ENCODE data around the gene NRG4.
A peak's percentile ranks its signal among the peaks of the same experiment; 100 is the strongest.

Gene NRG4

GRCh38 chr15:76011627-76012551, at the start of gene NRG4:
Gene NRG4, minus strand, starts transcription at chr15:76012424. Its CDS starts 1,194 bp downstream, at chr15:76011230.
- Histone ChIP-seq H3K27me3 (ENCODE audit: insufficient read depth, low read depth) (no peaks in the 10 kb centered on the region), H2AFZ (ENCODE audit: low read depth) (no peak within 1 kb of the TSS), H3K9ac (no peak within 1 kb of the TSS), H3K4me2 (no peak within 1 kb of the TSS), H4K20me1 (ENCODE audit: insufficient read depth) (no peaks in the 10 kb centered on the region), H3K36me3 (ENCODE audit: insufficient read depth) (no peaks in the 10 kb centered on the region), H3K27ac (no peak within 1 kb of the TSS), H3K4me1 (ENCODE audit: low read depth, poor library complexity, severe bottlenecking) (no peaks in the 10 kb centered on the region), H3K79me2 (ENCODE audit: insufficient read depth, low read depth) (no peaks in the 10 kb centered on the region), H3K4me3 (IDR thresholded peaks at IDR 0.05; ENCODE audit: insufficient read depth, low read depth, low read length) (no peak within 1 kb of the TSS)
- TF ChIP-seq CTCF (conservative IDR thresholded peaks at IDR 0.05; ENCODE audit: low read depth, low read length), result no peak

- Histone ChIP-seq H3K4me1 (ENCODE audit: low read depth, poor library complexity, severe bottlenecking) (peaks cover 44% of the 10 kb centered on the region), H3K79me2 (ENCODE audit: insufficient read depth, low read depth) (no peaks in the 10 kb centered on the region), H3K27ac (no peak overlapping the region), H4K20me1 (ENCODE audit: insufficient read depth) (no peaks in the 10 kb centered on the region), H3K4me3 (IDR thresholded peaks at IDR 0.05; ENCODE audit: insufficient read depth, low read depth, low read length) (no peak overlapping the region), H2AFZ (ENCODE audit: low read depth) (no peak overlapping the region), H3K4me2 (no peak overlapping the region), H3K36me3 (ENCODE audit: insufficient read depth) (no peaks in the 10 kb centered on the region), H3K9ac (no peak overlapping the region), H3K27me3 (ENCODE audit: insufficient read depth, low read depth) (peaks cover 8% of the 10 kb centered on the region)
- TF ChIP-seq CTCF (conservative IDR thresholded peaks at IDR 0.05; ENCODE audit: low read depth, low read length), result no peak
Measured at GRCh38 chr15:76061700-76062099, 49.5 kb upstream of the NRG4 start.

GRCh38 chr15:76060118-76060989, 48.1 kb upstream of the NRG4 start:
- TF ChIP-seq CTCF (conservative IDR thresholded peaks at IDR 0.05; ENCODE audit: low read depth, low read length), result no peak
- Histone ChIP-seq H4K20me1 (ENCODE audit: insufficient read depth) (no peaks in the 10 kb centered on the region), H3K27me3 (ENCODE audit: insufficient read depth, low read depth) (peaks cover 8% of the 10 kb centered on the region), H3K4me1 (ENCODE audit: low read depth, poor library complexity, severe bottlenecking) (peaks cover 47% of the 10 kb centered on the region), H3K9ac (peak overlapping the region; percentile 25; the same call in 1 of the 2 replicates), H2AFZ (ENCODE audit: low read depth) (peak overlapping the region; percentile 90), H3K79me2 (ENCODE audit: insufficient read depth, low read depth) (no peaks in the 10 kb centered on the region), H3K4me3 (IDR thresholded peaks at IDR 0.05; ENCODE audit: insufficient read depth, low read depth, low read length) (no peak overlapping the region), H3K4me2 (peak overlapping the region; percentile 97), H3K27ac (no peak overlapping the region), H3K36me3 (ENCODE audit: insufficient read depth) (no peaks in the 10 kb centered on the region)

- Histone ChIP-seq H3K4me3 (IDR thresholded peaks at IDR 0.05; ENCODE audit: insufficient read depth, low read depth, low read length) (no peak within 1 kb of the TSS), H2AFZ (ENCODE audit: low read depth) (peak within 1 kb of the TSS; percentile 90), H3K4me2 (peak within 1 kb of the TSS; percentile 97), H3K9ac (peak within 1 kb of the TSS; percentile 25; the same call in 1 of the 2 replicates), H4K20me1 (ENCODE audit: insufficient read depth) (no peaks in the 10 kb centered on the region), H3K27me3 (ENCODE audit: insufficient read depth, low read depth) (peaks cover 8% of the 10 kb centered on the region), H3K36me3 (ENCODE audit: insufficient read depth) (no peaks in the 10 kb centered on the region), H3K4me1 (ENCODE audit: low read depth, poor library complexity, severe bottlenecking) (peaks cover 47% of the 10 kb centered on the region), H3K27ac (no peak within 1 kb of the TSS), H3K79me2 (ENCODE audit: insufficient read depth, low read depth) (no peaks in the 10 kb centered on the region)
- no peak for TF ChIP-seq CTCF (conservative IDR thresholded peaks at IDR 0.05; ENCODE audit: low read depth, low read length)
Measured at GRCh38 chr15:76059320-76060117, 47.3 kb upstream of the NRG4 start, which contains the start of gene TMEM266. Gene TMEM266, plus strand, starts transcription at chr15:76059985. Its CDS starts 74,279 bp downstream, at chr15:76134264.
